Panc1 (cell line): ENCODE measurements around the gene RTP5. TPM values are rescaled to one million over a fixed set of nuclear protein-coding genes. Genes with fewer than 3 reads are reported as not detected.

Experiments used
- ATAC-seq: fragments of 200-7000 bp; cut with Tn5 transposase; 2 replicates; pipeline ENCODE4 v1.9.1; 2020; ENCODE audit warnings: mild to moderate bottlenecking, moderate library complexity
- BruUV-seq: library from RNA; stranded (reverse); fragments of 400-500 nt; replicated peaks from 2 replicates; lab custom pipeline; 2021; lab: Mats Ljungman, UMichigan
- CTCF ChIA-PET: fragments of 300-600 bp; sonication (Branson Sonifier 250); formaldehyde crosslinking; loops from one replicate; lab custom pipeline; 2022; ENCODE audit warnings: antibody characterized with exemption; lab: Charles Lee
- POLR2A ChIA-PET: fragments of 300-600 bp; sonication (Branson Sonifier 250); formaldehyde crosslinking; loops from one replicate; lab custom pipeline; 2022; ENCODE audit warnings: antibody characterized with exemption; lab: Charles Lee
- DNase-seq: peaks from one replicate; pipeline ENCODE4 v3.0.0-alpha.2; 2010; ENCODE audit warnings: low read depth, low spot score
- H3K27ac ChIP-seq: 2 replicates; pipeline ENCODE4 v1.5.1; 2011; ENCODE audit warnings: mild to moderate bottlenecking, low read length, inconsistent platforms
- H3K27me3 ChIP-seq: fragments of 200-500 bp; sonication (Bioruptor generic); 2 replicates; pipeline ENCODE4 v1.6.0; 2014; ENCODE audit warnings: low read length, inconsistent platforms; ENCODE audit not compliant: control insufficient read depth, insufficient read depth
- H3K36me3 ChIP-seq: fragments of 200-500 bp; sonication (Bioruptor generic); 2 replicates; pipeline ENCODE4 v1.5.1; 2014; ENCODE audit warnings: inconsistent platforms, mild to moderate bottlenecking, low read length, moderate library complexity; ENCODE audit not compliant: control insufficient read depth, insufficient read depth
- H3K4me1 ChIP-seq: 2 replicates; pipeline ENCODE4 v1.5.1; 2011; ENCODE audit warnings: inconsistent platforms, mild to moderate bottlenecking, low read length, moderate library complexity; ENCODE audit not compliant: control insufficient read depth, insufficient read depth
- H3K4me3 ChIP-seq, 2 experiments: 2 replicates each; pipeline ENCODE4 v1.5.1; 2011 to 2012; ENCODE audit warnings: low read depth in 2 of 2, low read length in 2 of 2, mild to moderate bottlenecking in 2 of 2, inconsistent platforms in 1 of 2, moderate library complexity in 1 of 2
- H3K9me3 ChIP-seq: fragments of 200-500 bp; sonication (Bioruptor generic); 2 replicates; pipeline ENCODE4 v1.5.1; 2014; ENCODE audit warnings: low read depth, mild to moderate bottlenecking, inconsistent platforms, low read length, moderate library complexity; ENCODE audit not compliant: control insufficient read depth, insufficient read depth
- POLR2AphosphoS5 ChIP-seq: IDR thresholded peaks from 2 replicates; pipeline ENCODE4 v1.6.1; 2012; ENCODE audit warnings: mild to moderate bottlenecking, low read depth, low read length, moderate library complexity
- SIN3A ChIP-seq: IDR thresholded peaks from 2 replicates; pipeline ENCODE4 v1.6.1; 2012; ENCODE audit warnings: low read depth, mild to moderate bottlenecking, low read length, moderate library complexity, borderline replicate concordance; ENCODE audit not compliant: insufficient read depth
- TCF7L2 ChIP-seq: IDR thresholded peaks from 2 replicates; pipeline ENCODE4 v1.6.1; 2011; ENCODE audit warnings: mild to moderate bottlenecking, low read depth, low read length, inconsistent platforms
- in situ Hi-C: cut with HindIII; loops from 2 replicates; pipeline ENCODE4 v1.10.0; 2016; ENCODE audit warnings: low sequenced_read_pairs, low pct_unique_long_range_greater_than_20kb
- intact Hi-C: fragments of 100-400 bp; cut with micrococcal nuclease; formaldehyde crosslinking; loops from one replicate; pipeline ENCODE4 v1.10.0; 2022; ENCODE audit not compliant: unreplicated experiment
- total RNA-seq: library from RNA; stranded (reverse); gene quantifications from one replicate; pipeline ENCODE4 v1.2.1, GENCODE V29; 2021; ENCODE audit not compliant: unreplicated experiment
- TF ChIP-seq, protein P1 (sequence below), 2 experiments: IDR thresholded peaks; 2 replicates each; pipeline ENCODE4 v1.6.1; 2011 to 2012; ENCODE audit warnings: low read depth in 2 of 2, control low read depth in 1 of 2, low read length in 1 of 2, mild to moderate bottlenecking in 1 of 2, moderate library complexity in 1 of 2; ENCODE audit not compliant: insufficient read depth in 1 of 2
- TF ChIP-seq, protein P2 (sequence below): fragments of 450-650 bp; IDR thresholded peaks from 2 replicates; pipeline ENCODE4 v1.5.1; 2017; ENCODE audit warnings: mild to moderate bottlenecking

RTP5 gene
- total RNA-seq, 1 experiment from 2014 or later, result not detected

- no TSS peak for BruUV-seq
- TF ChIP-seq, protein P1, sequence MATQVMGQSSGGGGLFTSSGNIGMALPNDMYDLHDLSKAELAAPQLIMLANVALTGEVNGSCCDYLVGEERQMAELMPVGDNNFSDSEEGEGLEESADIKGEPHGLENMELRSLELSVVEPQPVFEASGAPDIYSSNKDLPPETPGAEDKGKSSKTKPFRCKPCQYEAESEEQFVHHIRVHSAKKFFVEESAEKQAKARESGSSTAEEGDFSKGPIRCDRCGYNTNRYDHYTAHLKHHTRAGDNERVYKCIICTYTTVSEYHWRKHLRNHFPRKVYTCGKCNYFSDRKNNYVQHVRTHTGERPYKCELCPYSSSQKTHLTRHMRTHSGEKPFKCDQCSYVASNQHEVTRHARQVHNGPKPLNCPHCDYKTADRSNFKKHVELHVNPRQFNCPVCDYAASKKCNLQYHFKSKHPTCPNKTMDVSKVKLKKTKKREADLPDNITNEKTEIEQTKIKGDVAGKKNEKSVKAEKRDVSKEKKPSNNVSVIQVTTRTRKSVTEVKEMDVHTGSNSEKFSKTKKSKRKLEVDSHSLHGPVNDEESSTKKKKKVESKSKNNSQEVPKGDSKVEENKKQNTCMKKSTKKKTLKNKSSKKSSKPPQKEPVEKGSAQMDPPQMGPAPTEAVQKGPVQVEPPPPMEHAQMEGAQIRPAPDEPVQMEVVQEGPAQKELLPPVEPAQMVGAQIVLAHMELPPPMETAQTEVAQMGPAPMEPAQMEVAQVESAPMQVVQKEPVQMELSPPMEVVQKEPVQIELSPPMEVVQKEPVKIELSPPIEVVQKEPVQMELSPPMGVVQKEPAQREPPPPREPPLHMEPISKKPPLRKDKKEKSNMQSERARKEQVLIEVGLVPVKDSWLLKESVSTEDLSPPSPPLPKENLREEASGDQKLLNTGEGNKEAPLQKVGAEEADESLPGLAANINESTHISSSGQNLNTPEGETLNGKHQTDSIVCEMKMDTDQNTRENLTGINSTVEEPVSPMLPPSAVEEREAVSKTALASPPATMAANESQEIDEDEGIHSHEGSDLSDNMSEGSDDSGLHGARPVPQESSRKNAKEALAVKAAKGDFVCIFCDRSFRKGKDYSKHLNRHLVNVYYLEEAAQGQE (IDR thresholded peaks at IDR 0.05; ENCODE audit: insufficient read depth in 1 of 2, low read depth in 2 of 2, low read length in 1 of 2), result no peak
- TF ChIP-seq SIN3A (no peak), POLR2AphosphoS5 (no peak), TCF7L2 (no peak)
- TF ChIP-seq, protein P2, sequence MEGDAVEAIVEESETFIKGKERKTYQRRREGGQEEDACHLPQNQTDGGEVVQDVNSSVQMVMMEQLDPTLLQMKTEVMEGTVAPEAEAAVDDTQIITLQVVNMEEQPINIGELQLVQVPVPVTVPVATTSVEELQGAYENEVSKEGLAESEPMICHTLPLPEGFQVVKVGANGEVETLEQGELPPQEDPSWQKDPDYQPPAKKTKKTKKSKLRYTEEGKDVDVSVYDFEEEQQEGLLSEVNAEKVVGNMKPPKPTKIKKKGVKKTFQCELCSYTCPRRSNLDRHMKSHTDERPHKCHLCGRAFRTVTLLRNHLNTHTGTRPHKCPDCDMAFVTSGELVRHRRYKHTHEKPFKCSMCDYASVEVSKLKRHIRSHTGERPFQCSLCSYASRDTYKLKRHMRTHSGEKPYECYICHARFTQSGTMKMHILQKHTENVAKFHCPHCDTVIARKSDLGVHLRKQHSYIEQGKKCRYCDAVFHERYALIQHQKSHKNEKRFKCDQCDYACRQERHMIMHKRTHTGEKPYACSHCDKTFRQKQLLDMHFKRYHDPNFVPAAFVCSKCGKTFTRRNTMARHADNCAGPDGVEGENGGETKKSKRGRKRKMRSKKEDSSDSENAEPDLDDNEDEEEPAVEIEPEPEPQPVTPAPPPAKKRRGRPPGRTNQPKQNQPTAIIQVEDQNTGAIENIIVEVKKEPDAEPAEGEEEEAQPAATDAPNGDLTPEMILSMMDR, result no peak
- in situ Hi-C loops (no loop called here), intact Hi-C loops (no loop called here)
- H3K4me3 ChIP-seq, result no peak overlapping the region
- CTCF ChIA-PET, result interaction anchor here (0.6 kb wide), 1 partner anchor 13 kb away, joined by 7 read pairs; no protein-coding TSS in a partner anchor
- no peaks in the 10 kb centered on the region for H3K9me3 ChIP-seq
- DNase-seq (no peak), ATAC-seq (no peak)
- H3K4me1 ChIP-seq, result peaks cover 6% of the 10 kb centered on the region; the same call in 1 of the 2 replicates
- POLR2A ChIA-PET, result no interaction called here
- no peak overlapping the region for H3K27ac ChIP-seq
- H3K27me3 ChIP-seq, result no peaks in the 10 kb centered on the region
- H3K36me3 ChIP-seq, result no peaks in the 10 kb centered on the region
Observed at GRCh38 chr2:241854342-241855244, 14.9 kb upstream of the RTP5 start.

GRCh38 chr2:241855245-241855887 lies 14.2 kb upstream of the RTP5 start:
- no peak overlapping the region for H3K4me3 ChIP-seq
- in situ Hi-C loops (no loop called here), intact Hi-C loops (no loop called here)
- no peaks in the 10 kb centered on the region for H3K9me3 ChIP-seq
- H3K27me3 ChIP-seq, result no peaks in the 10 kb centered on the region
- H3K4me1 ChIP-seq, result peaks cover 8% of the 10 kb centered on the region; the same call in 1 of the 2 replicates
- ChIA-PET POLR2A (no interaction called here), CTCF (interaction anchor here (0.6 kb wide), 1 partner anchor 14 kb away, joined by 7 read pairs; no protein-coding TSS in a partner anchor)
- DNase-seq, result no peak
- no peak for ATAC-seq
- H3K36me3 ChIP-seq, result no peaks in the 10 kb centered on the region
- no TSS peak for BruUV-seq
- no peak overlapping the region for H3K27ac ChIP-seq
- TF ChIP-seq POLR2AphosphoS5, result no peak
- TF ChIP-seq SIN3A, result no peak
- TF ChIP-seq, protein P1 (IDR thresholded peaks at IDR 0.05; ENCODE audit: insufficient read depth in 1 of 2, low read depth in 2 of 2, low read length in 1 of 2), result no peak
- TF ChIP-seq, protein P2, result no peak
- no peak for TF ChIP-seq TCF7L2
